ENCODE data around the gene PASK. TPM values are rescaled to one million over a fixed set of nuclear protein-coding genes. Genes with fewer than 3 reads are reported as not detected.

The PASK gene
- total and polyA plus RNA-seq, 9 of the 15 experiments (the other 6 are each of a cell fraction or from before 2014, with no cell fraction given) = 1.5 to 30.3 (median 9.9) TPM

GRCh38 chr2:241107031-241107783 lies 42.1 kb downstream of the PASK start (continued):
- no peak for TF ChIP-seq CHD7 (IDR thresholded peaks at IDR 0.05; ENCODE audit: low read depth, low read length)
- no peak for TF ChIP-seq RBM39 (optimal IDR thresholded peaks at IDR 0.05; ENCODE audit: low read depth, low read length)
- TF ChIP-seq EZH2 (IDR thresholded peaks at IDR 0.05; ENCODE audit: borderline replicate concordance, low read depth, low read length) = no peak
- TF ChIP-seq PCBP1 (IDR thresholded peaks at IDR 0.05; ENCODE audit: low read depth, low read length, poor library complexity, severe bottlenecking) = no peak
- no peak for TF ChIP-seq ZNF41 (CRISPR knock-in tag; conservative IDR thresholded peaks at IDR 0.05)
- TF ChIP-seq, protein P1, sequence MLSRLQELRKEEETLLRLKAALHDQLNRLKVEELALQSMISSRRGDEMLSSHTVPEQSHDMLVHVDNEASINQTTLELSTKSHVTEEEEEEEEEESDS (CRISPR knock-in tag; IDR thresholded peaks at IDR 0.05) = no peak
- TF ChIP-seq, protein P2, sequence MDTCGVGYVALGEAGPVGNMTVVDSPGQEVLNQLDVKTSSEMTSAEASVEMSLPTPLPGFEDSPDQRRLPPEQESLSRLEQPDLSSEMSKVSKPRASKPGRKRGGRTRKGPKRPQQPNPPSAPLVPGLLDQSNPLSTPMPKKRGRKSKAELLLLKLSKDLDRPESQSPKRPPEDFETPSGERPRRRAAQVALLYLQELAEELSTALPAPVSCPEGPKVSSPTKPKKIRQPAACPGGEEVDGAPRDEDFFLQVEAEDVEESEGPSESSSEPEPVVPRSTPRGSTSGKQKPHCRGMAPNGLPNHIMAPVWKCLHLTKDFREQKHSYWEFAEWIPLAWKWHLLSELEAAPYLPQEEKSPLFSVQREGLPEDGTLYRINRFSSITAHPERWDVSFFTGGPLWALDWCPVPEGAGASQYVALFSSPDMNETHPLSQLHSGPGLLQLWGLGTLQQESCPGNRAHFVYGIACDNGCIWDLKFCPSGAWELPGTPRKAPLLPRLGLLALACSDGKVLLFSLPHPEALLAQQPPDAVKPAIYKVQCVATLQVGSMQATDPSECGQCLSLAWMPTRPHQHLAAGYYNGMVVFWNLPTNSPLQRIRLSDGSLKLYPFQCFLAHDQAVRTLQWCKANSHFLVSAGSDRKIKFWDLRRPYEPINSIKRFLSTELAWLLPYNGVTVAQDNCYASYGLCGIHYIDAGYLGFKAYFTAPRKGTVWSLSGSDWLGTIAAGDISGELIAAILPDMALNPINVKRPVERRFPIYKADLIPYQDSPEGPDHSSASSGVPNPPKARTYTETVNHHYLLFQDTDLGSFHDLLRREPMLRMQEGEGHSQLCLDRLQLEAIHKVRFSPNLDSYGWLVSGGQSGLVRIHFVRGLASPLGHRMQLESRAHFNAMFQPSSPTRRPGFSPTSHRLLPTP (IDR thresholded peaks at IDR 0.05; ENCODE audit: borderline replicate concordance, extremely low read depth, insufficient read length) = no peak
